Ascending aorta (tissue), 2 donors: ENCODE measurements around the gene CNTN5. TPM values are rescaled to one million over a fixed set of nuclear protein-coding genes. Genes with fewer than 3 reads are reported as not detected.

ENCODE experiments used
- DNase-seq, 2 donors: peaks; one replicate each; pipeline ENCODE4 v3.0.0-alpha.2; 2019; ENCODE audit warnings: low spot score in 2 of 2
- H3K27ac ChIP-seq, 2 donors: fragments of 200-600 bp; sonication (generic); one replicate each; pipeline ENCODE4 v1.5.1; 2016 to 2017; ENCODE audit warnings: mild to moderate bottlenecking in 1 of 2
- H3K27me3 ChIP-seq: fragments of 200-600 bp; sonication (generic); one replicate; pipeline ENCODE4 v1.5.1; 2017
- H3K36me3 ChIP-seq, 2 donors: fragments of 200-600 bp; sonication (generic); one replicate each; pipeline ENCODE4 v1.5.1; 2016
- H3K4me1 ChIP-seq, 2 donors: fragments of 200-600 bp; sonication (generic); one replicate each; pipeline ENCODE4 v1.5.1; 2016 to 2017; ENCODE audit warnings: mild to moderate bottlenecking in 1 of 2
- H3K4me3 ChIP-seq, 2 donors: fragments of 200-600 bp; sonication (generic); one replicate each; pipeline ENCODE4 v1.5.1; 2016 to 2017; ENCODE audit warnings: mild to moderate bottlenecking in 1 of 2
- H3K9me3 ChIP-seq, 2 donors: fragments of 200-600 bp; sonication (generic); one replicate each; pipeline ENCODE4 v1.5.1; 2016
- intact Hi-C: fragments of 100-400 bp; cut with DNase I; formaldehyde crosslinking; loops from one replicate; pipeline ENCODE4 v1.15.1; 2023
- total RNA-seq: library from RNA; depleted of rRNA; stranded (reverse); fragments of >200 nt; gene quantifications from one replicate; pipeline ENCODE4 v1.1.0, GENCODE V29; 2016
- TF ChIP-seq, protein P1 (sequence below), 3 experiments: fragments of 200-600 bp in 2 of 3; fragments of 450-650 bp in 1 of 3; sonication (generic) in 2 of 3; IDR thresholded peaks; one replicate each; pipeline ENCODE4 v1.5.1; 2016 to 2019; ENCODE audit warnings: antibody characterized with exemption in 3 of 3, mild to moderate bottlenecking in 1 of 3, moderate library complexity in 1 of 3

Gene CNTN5
- total RNA-seq, 1 donor from 2014 or later = 3.6 TPM

DNA sequence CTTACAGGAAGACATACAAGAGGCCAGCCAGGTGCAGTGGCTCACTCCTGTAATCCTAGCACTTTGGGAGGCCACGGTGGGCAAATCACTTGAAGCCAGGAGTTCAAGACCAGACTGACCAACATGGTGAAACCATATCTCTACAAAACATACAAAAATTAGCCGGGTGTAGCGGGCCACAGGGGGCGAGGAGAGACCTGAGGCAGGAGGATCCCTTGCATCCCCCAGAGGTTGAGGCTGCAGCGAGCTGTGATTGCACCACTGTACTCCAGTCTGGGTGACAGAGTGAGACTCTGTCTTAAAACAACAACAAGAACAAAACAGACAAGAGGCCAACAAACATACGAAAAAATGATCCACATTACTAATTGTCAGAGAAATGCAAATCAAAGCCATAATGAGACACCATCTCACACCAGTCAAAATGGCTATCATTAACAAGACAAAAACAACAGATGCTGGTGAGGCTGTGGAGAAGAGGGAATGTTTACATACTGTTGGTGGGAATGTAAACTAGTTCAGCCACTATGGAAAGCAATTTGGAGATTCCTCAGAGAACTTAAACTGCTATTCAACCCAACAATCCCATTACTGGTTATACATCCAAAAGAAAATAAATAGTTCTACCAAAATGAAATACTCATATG lies 1167.5 kb downstream of the CNTN5 start:
- no peak for DNase-seq
- no peak overlapping the region for H3K27ac ChIP-seq
- H3K27me3 ChIP-seq = no peaks in the 10 kb centered on the region
- no peak overlapping the region for H3K4me3 ChIP-seq
- H3K4me1 ChIP-seq = no peaks in the 10 kb centered on the region
- H3K36me3 ChIP-seq = no peaks in the 10 kb centered on the region
- no peaks in the 10 kb centered on the region for H3K9me3 ChIP-seq
- intact Hi-C loops = no loop called here
- TF ChIP-seq, protein P1, sequence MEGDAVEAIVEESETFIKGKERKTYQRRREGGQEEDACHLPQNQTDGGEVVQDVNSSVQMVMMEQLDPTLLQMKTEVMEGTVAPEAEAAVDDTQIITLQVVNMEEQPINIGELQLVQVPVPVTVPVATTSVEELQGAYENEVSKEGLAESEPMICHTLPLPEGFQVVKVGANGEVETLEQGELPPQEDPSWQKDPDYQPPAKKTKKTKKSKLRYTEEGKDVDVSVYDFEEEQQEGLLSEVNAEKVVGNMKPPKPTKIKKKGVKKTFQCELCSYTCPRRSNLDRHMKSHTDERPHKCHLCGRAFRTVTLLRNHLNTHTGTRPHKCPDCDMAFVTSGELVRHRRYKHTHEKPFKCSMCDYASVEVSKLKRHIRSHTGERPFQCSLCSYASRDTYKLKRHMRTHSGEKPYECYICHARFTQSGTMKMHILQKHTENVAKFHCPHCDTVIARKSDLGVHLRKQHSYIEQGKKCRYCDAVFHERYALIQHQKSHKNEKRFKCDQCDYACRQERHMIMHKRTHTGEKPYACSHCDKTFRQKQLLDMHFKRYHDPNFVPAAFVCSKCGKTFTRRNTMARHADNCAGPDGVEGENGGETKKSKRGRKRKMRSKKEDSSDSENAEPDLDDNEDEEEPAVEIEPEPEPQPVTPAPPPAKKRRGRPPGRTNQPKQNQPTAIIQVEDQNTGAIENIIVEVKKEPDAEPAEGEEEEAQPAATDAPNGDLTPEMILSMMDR (IDR thresholded peaks at IDR 0.05) = no peak

DNA sequence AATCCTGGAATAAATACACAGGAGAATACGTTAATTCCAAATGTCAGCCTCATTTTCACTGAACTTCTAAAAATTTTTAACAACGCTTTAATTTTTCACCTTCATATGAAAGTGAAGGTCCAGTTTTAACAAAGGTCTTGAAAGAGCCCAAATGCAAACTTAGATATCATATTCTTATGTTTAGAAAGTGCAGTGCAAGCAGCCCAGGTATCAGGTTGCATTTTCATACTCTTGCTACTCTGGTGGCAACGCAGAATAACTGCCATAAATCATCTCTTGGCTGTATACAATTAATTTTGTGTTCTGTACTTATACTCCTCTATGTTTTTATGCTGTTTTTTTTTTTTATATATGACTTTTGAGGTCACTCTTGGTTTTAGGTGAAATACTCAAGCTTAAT lies 1169.6 kb downstream of the CNTN5 start:
- H3K36me3 ChIP-seq = no peaks in the 10 kb centered on the region
- TF ChIP-seq, protein P1 (IDR thresholded peaks at IDR 0.05) = no peak
- no peaks in the 10 kb centered on the region for H3K27me3 ChIP-seq
- H3K4me3 ChIP-seq = no peak overlapping the region
- no peaks in the 10 kb centered on the region for H3K4me1 ChIP-seq
- no peak for DNase-seq
- intact Hi-C loops = no loop called here
- H3K27ac ChIP-seq = no peak overlapping the region
- H3K9me3 ChIP-seq = no peaks in the 10 kb centered on the region

DNA sequence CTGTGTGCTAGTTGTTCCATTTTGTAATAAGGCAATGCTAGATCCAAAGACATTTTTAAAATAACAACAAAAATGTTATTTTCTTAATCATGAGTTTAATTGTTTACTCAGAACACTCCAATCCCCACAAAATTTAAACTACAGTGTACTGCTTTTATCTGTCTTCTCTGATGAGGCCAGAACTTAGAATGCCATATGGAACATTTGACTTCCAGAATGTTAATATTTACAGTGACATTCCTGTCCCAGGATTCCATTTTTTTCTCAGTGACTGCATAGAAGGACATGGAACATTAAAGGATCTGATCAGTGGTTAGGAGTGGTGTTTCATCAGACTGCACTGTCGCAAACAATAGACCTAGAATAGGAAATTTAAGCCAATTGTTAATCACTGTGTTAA lies 1171.4 kb downstream of the CNTN5 start:
- Histone ChIP-seq H3K4me3 (no peak overlapping the region), H3K9me3 (no peaks in the 10 kb centered on the region), H3K4me1 (no peaks in the 10 kb centered on the region), H3K27ac (no peak overlapping the region), H3K27me3 (no peaks in the 10 kb centered on the region), H3K36me3 (no peaks in the 10 kb centered on the region)
- DNase-seq = no peak
- intact Hi-C loops = no loop called here
- TF ChIP-seq, protein P1 (IDR thresholded peaks at IDR 0.05) = no peak

DNA sequence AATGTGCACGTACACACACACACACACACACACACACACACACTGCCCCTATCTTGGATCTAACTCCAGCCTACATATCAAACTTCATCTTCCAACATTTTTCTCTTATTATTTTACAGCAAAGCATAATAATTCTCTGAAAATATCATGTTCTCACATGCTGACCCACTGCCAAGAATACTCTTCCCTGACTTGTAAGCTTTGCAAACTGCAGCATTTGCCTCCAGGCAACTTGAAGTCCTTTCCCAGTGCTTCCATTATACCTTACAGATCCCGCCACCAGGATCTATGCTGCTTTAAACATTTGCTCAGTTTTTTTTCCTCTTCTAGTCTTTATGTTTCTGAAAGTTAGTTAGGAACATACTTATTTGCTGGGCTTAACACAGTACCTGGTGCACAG lies 1183.0 kb downstream of the CNTN5 start:
- Histone ChIP-seq H3K27ac (no peak overlapping the region), H3K27me3 (no peaks in the 10 kb centered on the region), H3K9me3 (no peaks in the 10 kb centered on the region), H3K4me1 (no peaks in the 10 kb centered on the region), H3K4me3 (no peak overlapping the region), H3K36me3 (no peaks in the 10 kb centered on the region)
- no peak for DNase-seq
- TF ChIP-seq, protein P1 (IDR thresholded peaks at IDR 0.05) = no peak
- intact Hi-C loops = no loop called here

DNA sequence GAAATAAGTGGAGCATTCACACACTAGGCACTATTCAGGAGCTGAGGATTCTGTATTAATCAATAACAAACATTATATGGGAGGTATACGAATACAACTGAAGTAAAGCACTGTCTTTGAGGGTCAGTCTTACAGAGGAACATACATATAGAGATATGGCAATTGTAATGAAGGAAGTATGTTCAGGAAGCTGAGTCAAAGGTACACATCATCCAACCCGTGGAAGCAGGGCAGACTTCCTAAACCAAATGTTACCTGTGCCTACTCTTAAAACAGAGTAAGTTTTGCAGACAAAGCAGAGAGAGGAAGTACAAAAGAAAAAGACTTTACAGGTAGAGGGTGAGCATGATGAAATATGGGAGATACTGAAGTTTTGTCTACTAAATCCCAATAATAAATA lies 1185.2 kb downstream of the CNTN5 start:
- TF ChIP-seq, protein P1 (IDR thresholded peaks at IDR 0.05) = no peak
- no peaks in the 10 kb centered on the region for H3K4me1 ChIP-seq
- H3K36me3 ChIP-seq = no peaks in the 10 kb centered on the region
- no peak overlapping the region for H3K27ac ChIP-seq
- no peak for DNase-seq
- H3K27me3 ChIP-seq = no peaks in the 10 kb centered on the region
- H3K4me3 ChIP-seq = no peak overlapping the region
- intact Hi-C loops = no loop called here
- H3K9me3 ChIP-seq = no peaks in the 10 kb centered on the region

DNA sequence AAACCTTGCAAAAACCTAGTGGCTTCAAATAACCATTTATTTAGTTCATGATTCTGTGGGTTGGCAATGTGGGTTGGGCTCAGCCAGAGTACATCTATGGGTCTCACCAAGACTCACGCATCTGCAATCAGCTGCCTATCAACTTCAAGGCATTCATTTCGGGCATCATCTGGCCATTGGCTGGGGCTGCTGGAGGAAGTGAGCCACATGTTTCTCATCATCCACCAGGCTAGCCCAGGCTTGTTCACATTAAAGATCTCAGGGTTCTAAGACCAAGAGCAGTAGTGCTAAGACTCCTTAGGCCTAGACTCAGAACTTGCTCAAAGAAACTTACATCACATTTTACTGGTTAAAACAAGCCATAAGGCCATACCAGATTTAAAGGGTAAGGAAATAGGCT lies 1187.5 kb downstream of the CNTN5 start:
- DNase-seq = no peak
- Histone ChIP-seq H3K27me3 (no peaks in the 10 kb centered on the region), H3K36me3 (no peaks in the 10 kb centered on the region), H3K9me3 (no peaks in the 10 kb centered on the region), H3K27ac (no peak overlapping the region), H3K4me1 (no peaks in the 10 kb centered on the region), H3K4me3 (no peak overlapping the region)
- intact Hi-C loops = no loop called here
- TF ChIP-seq, protein P1 (IDR thresholded peaks at IDR 0.05) = no peak
